HG03354 (cell line): Measurements from ENCODE around the gene LRBA.

ENCODE experiments used
- ATAC-seq: cut with Tn5 transposase; IDR thresholded peaks from one replicate; pipeline ENCODE4 v1.9.1; 2021; ENCODE audit warnings: mild to moderate bottlenecking; ENCODE audit not compliant: unreplicated experiment, poor library complexity, severe bottlenecking

LRBA gene

DNA sequence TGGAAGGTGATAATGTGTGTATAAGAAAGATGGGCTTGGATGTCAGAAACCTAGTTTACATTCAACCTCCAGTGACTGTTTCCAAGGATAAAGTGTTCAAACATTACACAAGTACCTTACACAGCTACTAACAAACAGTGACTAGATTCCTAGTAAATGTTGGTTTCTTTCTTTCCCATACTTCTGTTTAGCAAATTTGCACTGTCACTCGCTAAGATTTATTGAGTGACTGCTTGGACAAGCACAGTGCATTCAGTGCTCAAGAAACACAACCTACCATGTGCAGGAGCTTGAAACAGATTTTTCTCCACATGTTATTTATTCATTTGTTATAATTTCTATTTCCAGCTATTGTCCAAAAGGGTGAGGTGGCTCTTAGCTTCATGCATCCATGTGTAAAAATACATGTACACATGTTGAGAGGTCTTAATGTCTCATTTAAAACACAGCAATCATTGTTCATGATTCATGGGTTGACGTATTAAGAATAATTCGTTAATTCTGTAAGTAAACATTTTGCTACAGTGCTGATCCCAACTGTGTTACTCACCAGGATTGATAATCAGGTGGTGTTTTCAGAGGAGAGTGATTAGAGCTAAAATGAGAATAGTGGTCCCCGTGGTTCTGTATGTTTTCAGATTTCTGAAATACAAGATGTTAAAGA is 783.8 kb downstream of the LRBA start:
- ATAC-seq = no peak

DNA sequence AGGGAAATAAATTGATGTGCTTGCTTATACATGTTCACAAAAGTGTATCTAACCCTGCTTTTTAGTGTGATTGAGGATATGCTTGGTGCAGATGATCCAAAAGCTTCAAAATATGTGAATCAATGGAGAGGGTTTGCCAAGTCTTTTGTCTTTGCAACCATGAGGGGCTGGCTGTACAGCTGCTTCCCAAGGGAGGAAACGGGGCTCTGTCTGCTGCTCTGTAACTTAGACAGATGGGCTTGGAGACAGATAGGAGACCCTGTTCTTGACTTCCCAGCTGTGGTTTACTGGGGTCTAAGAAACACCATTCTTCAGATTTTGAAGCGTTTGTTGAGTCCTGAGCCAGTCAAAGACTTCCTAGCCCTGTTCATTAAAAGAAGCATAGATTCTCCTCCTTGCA is 784.5 kb downstream of the LRBA start:
- ATAC-seq = no peak

DNA sequence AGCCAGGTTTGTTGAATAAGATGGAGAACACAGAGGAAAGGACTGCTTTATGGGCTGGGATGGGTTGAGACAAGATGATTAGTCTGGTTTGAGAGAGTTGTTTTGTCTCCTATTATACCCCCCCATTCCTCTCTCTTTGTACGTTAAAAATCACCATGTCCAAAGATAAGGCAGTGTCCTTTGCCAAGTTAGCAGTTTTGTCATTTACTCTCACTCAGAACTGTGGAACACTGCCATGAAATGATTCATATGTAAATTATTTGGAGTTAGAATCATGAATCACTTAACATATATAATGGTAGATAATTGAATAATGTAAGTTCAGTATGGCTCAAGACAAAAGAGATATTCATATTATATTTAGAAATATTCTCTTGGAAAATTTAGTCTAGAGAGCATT is 785.6 kb downstream of the LRBA start:
- no peak for ATAC-seq

DNA sequence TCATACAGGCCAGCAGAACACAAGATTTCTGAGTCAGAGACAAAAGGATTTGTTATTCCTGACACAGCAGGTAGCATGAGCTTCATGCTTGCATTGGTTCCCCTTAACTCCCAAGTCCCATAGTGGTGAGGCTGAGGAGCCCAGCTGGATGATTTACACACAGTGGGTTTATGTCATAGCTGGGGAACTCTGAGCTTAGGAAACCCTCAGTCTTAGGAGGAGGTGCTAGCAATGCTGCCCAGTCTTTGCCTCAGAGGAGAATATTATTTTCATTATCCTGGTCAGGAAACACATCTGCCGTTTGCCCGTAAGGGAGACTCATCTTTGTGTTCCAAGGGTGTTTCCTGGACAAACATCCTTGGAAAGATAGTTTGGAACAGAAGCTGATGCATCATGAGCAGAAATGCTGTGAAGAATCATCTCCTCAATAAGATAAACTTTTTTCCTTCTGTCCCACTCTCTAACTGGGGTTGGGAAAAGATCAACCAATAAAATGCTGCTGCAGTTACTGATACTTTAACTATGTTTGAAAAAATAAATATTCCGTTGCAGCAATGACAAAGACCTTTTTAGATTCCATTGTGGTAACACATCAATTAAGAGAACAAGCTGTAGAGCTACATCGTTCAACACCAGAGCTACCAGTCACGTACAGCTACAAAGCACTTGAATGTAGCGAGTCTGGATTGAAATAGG is 790.0 kb downstream of the LRBA start:
- no peak for ATAC-seq

DNA sequence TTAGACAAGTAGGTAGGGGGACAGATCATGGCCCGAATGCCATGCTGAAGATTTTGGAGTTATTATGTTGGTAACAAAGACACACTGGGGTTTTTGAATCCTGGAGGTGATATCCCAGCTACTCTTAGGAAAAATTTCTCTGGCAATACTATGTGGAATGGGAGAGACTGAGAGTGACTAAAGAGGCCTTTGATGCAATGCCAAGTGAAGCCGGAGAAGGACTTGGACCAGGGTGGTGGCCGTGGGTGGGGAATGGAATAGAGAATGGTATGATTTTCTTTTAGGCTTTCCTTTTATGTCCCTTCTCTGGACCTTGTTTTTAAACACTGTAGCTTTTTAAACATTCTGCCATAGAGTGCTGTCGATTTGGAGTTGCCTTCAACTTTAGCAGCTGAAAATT is 795.2 kb downstream of the LRBA start:
- ATAC-seq = no peak

DNA sequence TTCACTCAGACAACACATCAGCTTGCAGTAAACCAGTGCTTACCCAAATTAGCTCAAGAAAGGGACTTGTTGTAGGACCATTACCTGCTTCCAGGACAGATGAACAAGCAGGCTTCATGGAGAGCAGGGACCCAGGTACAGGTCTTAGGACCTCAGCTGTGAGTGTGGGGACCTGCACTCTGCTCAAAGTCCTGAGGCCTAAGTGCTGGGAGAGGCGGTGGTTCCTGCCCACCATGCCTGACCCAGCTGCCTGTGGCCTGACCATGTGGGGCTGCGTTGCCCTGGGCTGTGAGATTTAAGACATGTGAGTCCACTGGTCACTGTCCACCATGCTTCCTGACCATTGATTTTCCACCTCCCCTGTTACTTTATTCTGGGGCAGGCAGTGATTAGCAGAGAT is 796.6 kb downstream of the LRBA start:
- no peak for ATAC-seq

DNA sequence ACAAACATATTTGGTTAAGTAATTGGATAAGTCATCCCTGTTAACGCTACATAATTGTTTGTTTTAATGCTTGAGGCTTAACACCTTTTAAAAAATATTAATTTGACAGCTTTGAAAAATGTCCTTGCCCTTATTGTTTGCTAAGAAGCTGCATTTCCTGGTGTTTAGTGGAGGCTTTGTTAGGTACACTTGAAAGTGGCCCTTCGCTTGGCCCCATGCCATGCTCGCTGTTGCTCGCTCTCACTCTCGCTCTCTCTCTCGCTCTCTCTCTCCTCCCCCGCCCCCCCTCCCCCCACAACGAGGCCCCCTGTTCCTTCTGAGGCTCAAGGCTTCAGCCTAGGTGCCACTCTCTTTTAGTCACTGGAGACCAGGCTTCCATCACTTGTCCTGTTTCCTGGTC is 797.3 kb downstream of the LRBA start:
- no peak for ATAC-seq

DNA sequence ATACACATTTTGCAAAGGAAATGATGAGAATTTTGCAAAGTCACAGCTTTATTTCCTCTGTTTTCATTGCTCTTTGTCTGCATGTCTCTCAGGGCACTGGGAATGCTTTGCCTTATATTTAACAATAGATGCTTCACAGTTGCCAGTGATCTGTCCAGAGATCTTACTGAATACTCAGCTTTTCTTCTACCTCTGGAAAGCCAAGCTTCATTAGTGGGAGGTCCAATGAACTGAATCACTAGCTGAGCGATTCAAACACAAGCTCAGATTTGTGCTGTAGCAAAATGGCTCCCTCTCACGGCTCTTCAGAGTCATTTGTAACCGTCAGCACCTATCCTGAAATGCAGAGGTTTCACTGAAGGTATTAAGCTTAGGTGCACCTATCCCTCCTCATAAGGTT is 797.9 kb downstream of the LRBA start:
- ATAC-seq = no peak

DNA sequence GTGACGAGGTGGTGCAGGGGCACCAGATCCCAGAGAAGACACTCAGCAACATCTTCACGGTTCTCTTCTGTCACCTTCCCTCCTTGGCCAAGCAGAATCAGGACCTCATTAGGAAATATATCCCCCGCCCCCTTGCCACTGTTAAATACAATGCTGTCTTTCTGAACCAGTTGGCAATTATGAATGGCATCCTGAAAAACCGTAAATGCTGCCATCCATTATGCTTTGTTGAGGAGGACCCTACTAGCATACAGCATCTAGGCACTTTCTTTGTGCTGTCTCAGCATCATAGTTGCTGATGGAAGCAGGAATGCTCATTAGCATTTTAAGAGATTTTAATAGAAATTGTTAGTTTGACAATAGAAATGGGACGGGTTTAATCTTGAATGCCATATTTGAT is 798.4 kb downstream of the LRBA start:
- ATAC-seq = no peak

DNA sequence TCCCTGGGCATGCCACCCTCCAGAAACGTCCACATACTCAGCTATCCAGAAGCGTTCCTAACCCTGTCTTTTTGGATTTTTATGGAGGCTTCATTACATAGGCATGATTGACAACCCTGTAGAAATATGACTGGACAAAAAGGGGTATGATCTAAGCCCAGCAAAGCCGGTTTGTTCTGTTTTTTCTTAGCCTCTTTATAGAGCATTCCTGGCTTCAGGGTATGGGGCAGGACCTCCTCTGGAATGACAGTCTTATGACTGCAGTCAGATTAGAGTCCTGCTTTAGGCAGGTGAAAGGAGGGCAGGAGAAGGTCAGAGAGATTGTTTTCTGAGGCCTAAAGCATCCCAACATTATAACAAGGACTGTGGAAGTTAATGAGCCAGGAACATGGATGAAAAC is 799.5 kb downstream of the LRBA start:
- no peak for ATAC-seq
